Measurements from ENCODE around the gene C1orf105.

GRCh38 chr1:172384656-172385055, 35.8 kb upstream of the C1orf105 start:
- TF ChIP-seq, protein P1, sequence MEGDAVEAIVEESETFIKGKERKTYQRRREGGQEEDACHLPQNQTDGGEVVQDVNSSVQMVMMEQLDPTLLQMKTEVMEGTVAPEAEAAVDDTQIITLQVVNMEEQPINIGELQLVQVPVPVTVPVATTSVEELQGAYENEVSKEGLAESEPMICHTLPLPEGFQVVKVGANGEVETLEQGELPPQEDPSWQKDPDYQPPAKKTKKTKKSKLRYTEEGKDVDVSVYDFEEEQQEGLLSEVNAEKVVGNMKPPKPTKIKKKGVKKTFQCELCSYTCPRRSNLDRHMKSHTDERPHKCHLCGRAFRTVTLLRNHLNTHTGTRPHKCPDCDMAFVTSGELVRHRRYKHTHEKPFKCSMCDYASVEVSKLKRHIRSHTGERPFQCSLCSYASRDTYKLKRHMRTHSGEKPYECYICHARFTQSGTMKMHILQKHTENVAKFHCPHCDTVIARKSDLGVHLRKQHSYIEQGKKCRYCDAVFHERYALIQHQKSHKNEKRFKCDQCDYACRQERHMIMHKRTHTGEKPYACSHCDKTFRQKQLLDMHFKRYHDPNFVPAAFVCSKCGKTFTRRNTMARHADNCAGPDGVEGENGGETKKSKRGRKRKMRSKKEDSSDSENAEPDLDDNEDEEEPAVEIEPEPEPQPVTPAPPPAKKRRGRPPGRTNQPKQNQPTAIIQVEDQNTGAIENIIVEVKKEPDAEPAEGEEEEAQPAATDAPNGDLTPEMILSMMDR (IDR thresholded peaks at IDR 0.05) = no peak
- TF ChIP-seq POLR2A (IDR thresholded peaks at IDR 0.05) (no peak), EP300 (IDR thresholded peaks at IDR 0.05) (no peak)

Data from suprapubic skin (tissue), 3 donors.